B cell (primary cell): ENCODE data around the gene GRK5.

Experiments used
- EZH2 ChIP-seq: IDR thresholded peaks from 2 replicates; pipeline ENCODE4 v1.6.1; 2012; ENCODE audit warnings: borderline replicate concordance, low read depth, mild to moderate bottlenecking, moderate library complexity, low read length; ENCODE audit not compliant: insufficient read depth, poor library complexity, severe bottlenecking
- TF ChIP-seq, protein P1 (sequence below): fragments of 200-600 bp; IDR thresholded peaks from one replicate; pipeline ENCODE4 v1.8.0; 2022; ENCODE audit warnings: antibody characterized with exemption, mild to moderate bottlenecking

DNA sequence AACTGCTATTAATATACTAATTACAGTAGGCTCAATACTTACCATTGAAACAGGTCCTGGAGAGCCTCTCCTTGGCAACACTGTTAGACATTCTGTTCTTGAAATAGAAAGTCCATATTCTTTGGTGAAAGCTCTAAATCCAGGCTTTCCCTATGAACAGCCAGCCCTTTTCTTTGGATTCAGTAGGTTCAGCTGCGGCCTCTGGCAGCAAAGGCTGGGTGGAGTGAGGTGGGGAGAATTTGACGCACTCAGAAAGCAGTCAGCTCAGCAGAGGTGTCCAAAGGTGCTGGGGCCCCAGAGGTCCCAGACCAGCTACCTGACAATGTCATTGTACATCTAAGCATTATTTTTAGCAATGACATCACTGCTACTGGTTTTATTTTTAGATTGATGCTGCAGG lies 146.1 kb downstream of the GRK5 start:
- TF ChIP-seq, protein P1, sequence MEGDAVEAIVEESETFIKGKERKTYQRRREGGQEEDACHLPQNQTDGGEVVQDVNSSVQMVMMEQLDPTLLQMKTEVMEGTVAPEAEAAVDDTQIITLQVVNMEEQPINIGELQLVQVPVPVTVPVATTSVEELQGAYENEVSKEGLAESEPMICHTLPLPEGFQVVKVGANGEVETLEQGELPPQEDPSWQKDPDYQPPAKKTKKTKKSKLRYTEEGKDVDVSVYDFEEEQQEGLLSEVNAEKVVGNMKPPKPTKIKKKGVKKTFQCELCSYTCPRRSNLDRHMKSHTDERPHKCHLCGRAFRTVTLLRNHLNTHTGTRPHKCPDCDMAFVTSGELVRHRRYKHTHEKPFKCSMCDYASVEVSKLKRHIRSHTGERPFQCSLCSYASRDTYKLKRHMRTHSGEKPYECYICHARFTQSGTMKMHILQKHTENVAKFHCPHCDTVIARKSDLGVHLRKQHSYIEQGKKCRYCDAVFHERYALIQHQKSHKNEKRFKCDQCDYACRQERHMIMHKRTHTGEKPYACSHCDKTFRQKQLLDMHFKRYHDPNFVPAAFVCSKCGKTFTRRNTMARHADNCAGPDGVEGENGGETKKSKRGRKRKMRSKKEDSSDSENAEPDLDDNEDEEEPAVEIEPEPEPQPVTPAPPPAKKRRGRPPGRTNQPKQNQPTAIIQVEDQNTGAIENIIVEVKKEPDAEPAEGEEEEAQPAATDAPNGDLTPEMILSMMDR: no peak
- no peak for TF ChIP-seq EZH2
